GM12865 (cell line): ENCODE data around the gene RRP8.

ENCODE experiments used
- DNase-seq: peaks from one replicate; pipeline ENCODE4 v3.0.0; 2010; ENCODE audit warnings: low read depth
- H3K4me3 ChIP-seq: 2 replicates; pipeline ENCODE4 v1.5.1; 2011; ENCODE audit warnings: mild to moderate bottlenecking, low read depth, low read length, control low read depth
- CTCF ChIP-seq: IDR thresholded peaks from 2 replicates; pipeline ENCODE4 v1.5.1; 2011; ENCODE audit warnings: low read length, control low read depth, low read depth, inconsistent platforms; ENCODE audit not compliant: insufficient read depth; ENCODE audit errors: missing control alignments

RRP8 gene

GRCh38 chr11:6633422-6634408 lies 30.3 kb upstream of the RRP8 start:
- no peak overlapping the region for H3K4me3 ChIP-seq
- DNase-seq, result no peak
- TF ChIP-seq CTCF, result no peak

- no peak overlapping the region for H3K4me3 ChIP-seq
- no peak for DNase-seq
- no peak for TF ChIP-seq CTCF
Observed at GRCh38 chr11:6632116-6633073, 29.0 kb upstream of the RRP8 start.

GRCh38 chr11:6631361-6631890 lies 28.0 kb upstream of the RRP8 start:
- H3K4me3 ChIP-seq, result no peak overlapping the region
- DNase-seq, result no peak
- TF ChIP-seq CTCF, result no peak

- no peak for TF ChIP-seq CTCF
- no peak overlapping the region for H3K4me3 ChIP-seq
- DNase-seq, result no peak
Observed at GRCh38 chr11:6630632-6631291, 27.3 kb upstream of the RRP8 start.

GRCh38 chr11:6629892-6630631 lies 26.6 kb upstream of the RRP8 start:
- no peak for DNase-seq
- TF ChIP-seq CTCF, result no peak
- no peak overlapping the region for H3K4me3 ChIP-seq

GRCh38 chr11:6629573-6629891 lies 26.1 kb upstream of the RRP8 start:
- no peak for DNase-seq
- no peak overlapping the region for H3K4me3 ChIP-seq
- TF ChIP-seq CTCF, result no peak
